Breast epithelium (tissue), 4 donors: ENCODE data around the gene LAG3. TPM values are rescaled to one million over a fixed set of nuclear protein-coding genes. Genes with fewer than 3 reads are reported as not detected.
A peak's percentile ranks its signal among the peaks of the same experiment; 100 is the strongest.

Experiments
- DNase-seq, 2 donors: peaks; one replicate each; pipeline ENCODE4 v3.0.0-alpha.2; 2019; ENCODE audit warnings: low spot score in 2 of 2
- H3K27ac ChIP-seq, 2 donors: fragments of 200-600 bp; sonication (generic) in 1 of 2; one replicate each; pipeline ENCODE4 v1.5.1; 2016 to 2019; ENCODE audit warnings: mild to moderate bottlenecking in 1 of 2
- H3K27me3 ChIP-seq, 2 donors: fragments of 200-600 bp; sonication (generic) in 1 of 2; one replicate each; pipeline versions ENCODE4 v1.5.1 to v1.6.0; 2017 to 2019; ENCODE audit warnings: control low read depth in 1 of 2, mild to moderate bottlenecking in 1 of 2
- H3K36me3 ChIP-seq: fragments of 200-600 bp; one replicate; pipeline ENCODE4 v1.5.1; 2019
- H3K4me1 ChIP-seq, 2 donors: fragments of 200-600 bp; sonication (generic); one replicate each; pipeline ENCODE4 v1.5.1; 2016 to 2019; ENCODE audit warnings: control low read depth in 1 of 2
- H3K4me3 ChIP-seq, 3 donors: fragments of 200-600 bp; sonication (generic); 1 replicate in 2 of 3; 2 replicates in 1 of 3; pipeline ENCODE4 v1.5.1; 2016 to 2019; ENCODE audit warnings: mild to moderate bottlenecking in 3 of 3, moderate library complexity in 2 of 3
- H3K9me3 ChIP-seq, 2 donors: fragments of 200-600 bp; sonication (generic) in 1 of 2; one replicate each; pipeline ENCODE4 v1.5.1; 2016 to 2019; ENCODE audit warnings: control low read depth in 1 of 2
- POLR2A ChIP-seq: fragments of 450-650 bp; IDR thresholded peaks from one replicate; pipeline ENCODE4 v1.6.1; 2016; ENCODE audit warnings: antibody characterized with exemption, mild to moderate bottlenecking, moderate library complexity
- POLR2AphosphoS5 ChIP-seq, 3 donors: sonication (generic); formaldehyde crosslinking; IDR thresholded peaks; one replicate each; pipeline ENCODE4 v1.6.1; 2017; ENCODE audit warnings: antibody characterized with exemption in 3 of 3
- intact Hi-C: fragments of 100-400 bp; cut with DNase I; formaldehyde crosslinking; loops from one replicate; pipeline ENCODE4 v1.15.1; 2023; ENCODE audit warnings: low total_unique reads
- total RNA-seq, 3 donors: library from RNA; depleted of rRNA; stranded (reverse); fragments of >200 nt; gene quantifications; one replicate each; pipeline ENCODE4 v1.1.0, GENCODE V29; 2016
- TF ChIP-seq, protein P1 (sequence below), 3 donors: fragments of 450-650 bp; IDR thresholded peaks; one replicate each; pipeline ENCODE4 v1.5.1; 2016 to 2017; ENCODE audit warnings: antibody characterized with exemption in 3 of 3, mild to moderate bottlenecking in 3 of 3, moderate library complexity in 3 of 3

LAG3 gene
- total RNA-seq, 3 donors from 2014 or later: 0.44 to 1.3 (median 0.80) TPM

DNA sequence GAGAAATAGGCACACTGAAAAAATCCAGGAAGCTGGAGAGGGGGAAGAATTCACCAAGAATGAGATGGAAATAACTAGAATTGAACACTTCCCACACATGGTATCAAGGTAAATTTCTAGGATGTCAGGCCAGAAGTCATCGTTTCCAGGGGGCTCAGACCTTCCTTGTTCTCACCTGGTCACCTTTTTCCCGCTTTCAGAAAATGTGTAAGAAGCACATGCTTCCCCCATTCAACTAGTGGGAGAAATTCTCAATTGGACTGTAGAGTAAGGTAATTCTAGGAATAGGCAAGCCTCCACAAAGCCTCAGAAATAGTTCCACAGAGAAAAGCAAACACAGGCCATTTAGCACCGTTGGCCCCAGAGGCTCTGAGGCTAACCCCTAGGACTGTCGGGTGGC, 8.9 kb upstream of the LAG3 start:
- H3K27ac ChIP-seq: peak overlapping the region; percentile 95 to 100
- DNase-seq: no peak
- intact Hi-C loops: no loop called here

DNA sequence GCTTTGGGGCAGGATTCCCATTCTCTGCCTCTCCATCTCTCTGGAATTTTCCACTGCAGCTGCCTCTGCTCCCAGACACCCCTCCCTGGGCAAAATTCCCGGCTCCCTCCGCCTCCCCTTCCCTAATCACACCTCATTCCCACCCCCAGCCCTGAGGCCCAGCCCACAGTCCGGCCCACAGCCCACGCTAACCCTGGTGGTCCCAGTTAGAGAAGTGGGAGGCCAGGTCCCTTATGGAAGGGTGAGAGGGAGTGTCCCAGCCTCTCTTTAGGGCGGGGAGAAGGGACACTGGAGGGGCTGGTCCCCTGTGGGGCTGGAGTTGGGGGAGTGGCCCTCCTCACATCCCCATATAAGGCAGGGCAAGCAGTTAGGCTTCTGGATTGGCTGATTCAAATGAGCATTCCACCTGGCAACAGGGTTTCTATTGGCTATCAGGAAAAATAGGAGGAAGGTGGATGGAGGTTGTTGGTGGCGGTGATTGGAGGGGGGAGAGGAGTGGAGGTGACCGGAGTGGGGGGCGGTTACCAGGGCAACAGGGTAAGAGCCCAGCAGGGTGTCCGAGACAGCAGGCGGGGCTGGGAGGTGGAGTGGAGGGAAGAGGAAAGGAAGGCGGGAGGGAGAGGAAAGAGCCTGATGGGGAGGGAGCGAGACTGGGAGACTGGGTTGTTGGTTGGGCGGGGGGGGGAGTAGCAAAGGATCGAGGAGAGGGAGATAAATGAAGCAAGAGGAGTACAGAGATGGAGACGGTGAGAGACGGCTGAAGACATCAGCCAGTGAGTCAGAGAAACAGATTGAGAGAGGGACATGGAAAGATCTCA, 8.1 kb upstream of the LAG3 start:
- Histone ChIP-seq H3K27ac (peak overlapping the region; percentile 95 to 100), H3K9me3 (no peaks in the 10 kb centered on the region), H3K4me3 (peak overlapping the region; percentile 15 to 99 (median 75)), H3K27me3 (no peaks in the 10 kb centered on the region), H3K4me1 (peaks cover 11 to 14% of the 10 kb centered on the region in 2 donors), H3K36me3 (no peaks in the 10 kb centered on the region)
- peak; percentile 59 to 83 (median 69) for TF ChIP-seq POLR2AphosphoS5 (IDR thresholded peaks at IDR 0.05)
- TF ChIP-seq, protein P1, sequence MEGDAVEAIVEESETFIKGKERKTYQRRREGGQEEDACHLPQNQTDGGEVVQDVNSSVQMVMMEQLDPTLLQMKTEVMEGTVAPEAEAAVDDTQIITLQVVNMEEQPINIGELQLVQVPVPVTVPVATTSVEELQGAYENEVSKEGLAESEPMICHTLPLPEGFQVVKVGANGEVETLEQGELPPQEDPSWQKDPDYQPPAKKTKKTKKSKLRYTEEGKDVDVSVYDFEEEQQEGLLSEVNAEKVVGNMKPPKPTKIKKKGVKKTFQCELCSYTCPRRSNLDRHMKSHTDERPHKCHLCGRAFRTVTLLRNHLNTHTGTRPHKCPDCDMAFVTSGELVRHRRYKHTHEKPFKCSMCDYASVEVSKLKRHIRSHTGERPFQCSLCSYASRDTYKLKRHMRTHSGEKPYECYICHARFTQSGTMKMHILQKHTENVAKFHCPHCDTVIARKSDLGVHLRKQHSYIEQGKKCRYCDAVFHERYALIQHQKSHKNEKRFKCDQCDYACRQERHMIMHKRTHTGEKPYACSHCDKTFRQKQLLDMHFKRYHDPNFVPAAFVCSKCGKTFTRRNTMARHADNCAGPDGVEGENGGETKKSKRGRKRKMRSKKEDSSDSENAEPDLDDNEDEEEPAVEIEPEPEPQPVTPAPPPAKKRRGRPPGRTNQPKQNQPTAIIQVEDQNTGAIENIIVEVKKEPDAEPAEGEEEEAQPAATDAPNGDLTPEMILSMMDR (IDR thresholded peaks at IDR 0.05): no peak
- TF ChIP-seq POLR2A: peak; percentile 28
- intact Hi-C loops: no loop called here
- peak; percentile 88 to 96 for DNase-seq

More for the DNA sequence above, 8.9 kb upstream of the LAG3 start:
- H3K4me3 ChIP-seq: peak overlapping the region in 2 of 3 donors; percentile 75 to 99
- no peaks in the 10 kb centered on the region for H3K27me3 ChIP-seq
- H3K4me1 ChIP-seq: peaks cover 6 to 7% of the 10 kb centered on the region in 2 donors
- no peaks in the 10 kb centered on the region for H3K9me3 ChIP-seq
- no peaks in the 10 kb centered on the region for H3K36me3 ChIP-seq
- TF ChIP-seq POLR2AphosphoS5 (IDR thresholded peaks at IDR 0.05): no peak
- TF ChIP-seq POLR2A: no peak
- TF ChIP-seq, protein P1 (IDR thresholded peaks at IDR 0.05): no peak

DNA sequence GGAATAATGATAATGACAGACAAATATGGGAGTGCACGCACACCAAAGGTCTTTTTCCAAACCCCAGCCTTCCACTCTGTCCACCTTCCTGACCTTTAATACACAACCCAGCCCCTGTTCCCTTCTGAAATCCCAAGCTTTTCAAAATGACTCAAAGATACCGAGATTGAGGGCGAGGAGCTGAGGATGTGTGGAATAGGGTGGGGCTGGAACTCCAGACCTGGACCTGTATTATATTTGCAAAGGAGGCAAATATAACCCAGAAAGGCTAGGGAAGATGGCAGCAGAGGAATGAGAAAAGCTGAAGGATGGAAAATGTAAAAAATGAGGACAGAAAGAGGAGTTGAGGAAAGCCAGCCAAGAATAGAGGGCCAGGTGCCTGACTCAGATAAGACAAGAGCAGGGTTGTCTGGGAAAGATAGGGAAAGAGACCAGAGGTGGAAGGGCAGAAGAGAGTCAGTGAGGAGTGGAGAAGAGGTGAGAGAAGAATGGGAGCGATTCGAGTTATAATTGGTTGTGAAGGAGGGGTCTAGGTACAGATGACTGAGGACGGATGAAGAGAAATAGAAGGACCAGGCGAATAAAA, 7.2 kb upstream of the LAG3 start:
- Histone ChIP-seq H3K27me3 (no peaks in the 10 kb centered on the region), H3K4me1 (peaks cover 11 to 16% of the 10 kb centered on the region in 2 donors), H3K4me3 (peak overlapping the region in 2 of 3 donors; percentile 75 to 99), H3K9me3 (no peaks in the 10 kb centered on the region), H3K36me3 (no peaks in the 10 kb centered on the region), H3K27ac (peak overlapping the region; percentile 95 to 100)
- DNase-seq: no peak
- TF ChIP-seq, protein P1 (IDR thresholded peaks at IDR 0.05): no peak
- intact Hi-C loops: no loop called here

- Histone ChIP-seq H3K27ac (peak within 1 kb of the TSS; percentile 95 to 100), H3K9me3 (no peaks in the 10 kb centered on the region), H3K27me3 (no peaks in the 10 kb centered on the region), H3K36me3 (no peaks in the 10 kb centered on the region), H3K4me1 (peaks cover 11 to 16% of the 10 kb centered on the region in 2 donors), H3K4me3 (peak within 1 kb of the TSS; percentile 75 to 99 (median 77))
- intact Hi-C loops: no loop called here
- TF ChIP-seq POLR2A: peak; percentile 49
- TF ChIP-seq, protein P1 (IDR thresholded peaks at IDR 0.05): no peak
- peak; percentile 48 to 91 (median 49) for TF ChIP-seq POLR2AphosphoS5 (IDR thresholded peaks at IDR 0.05)
- DNase-seq: peak; percentile 84 to 90
These were observed 6.4 kb upstream of the LAG3 start, which contains the start of gene PTMS for GRCh38 chr12:6765634-6766581. TSS of gene PTMS (plus strand) at chr12:6766363. CDS start at chr12:6766706, 343 bp downstream.
